ENCODE measurements around the gene C1R.
"Not testable (repeated sequence)": the region's sequence is repeated elsewhere in the genome, so short reads cannot be mapped to it uniquely, and the experiment has no call there.

The C1R gene

DNA sequence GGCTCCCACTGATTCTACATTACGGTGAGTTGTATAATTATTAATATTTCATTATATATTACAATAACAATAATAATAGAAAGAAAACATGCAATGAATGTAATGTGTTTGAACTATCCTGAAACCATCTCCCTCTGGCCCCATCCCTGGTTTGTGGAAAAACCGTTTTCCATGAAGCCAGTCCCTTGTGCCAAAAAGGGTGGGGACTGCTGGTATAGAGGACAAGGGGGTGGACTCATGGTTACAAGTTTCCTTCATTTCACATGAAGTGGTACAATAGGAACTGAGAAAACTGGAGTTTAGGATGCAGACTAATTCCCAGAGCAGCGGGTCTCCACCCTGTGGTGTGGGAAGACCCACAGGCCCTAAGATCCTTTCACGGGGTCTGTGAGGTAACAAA, 19.8 kb upstream of the C1R start:
- TF ChIP-seq, protein P1, sequence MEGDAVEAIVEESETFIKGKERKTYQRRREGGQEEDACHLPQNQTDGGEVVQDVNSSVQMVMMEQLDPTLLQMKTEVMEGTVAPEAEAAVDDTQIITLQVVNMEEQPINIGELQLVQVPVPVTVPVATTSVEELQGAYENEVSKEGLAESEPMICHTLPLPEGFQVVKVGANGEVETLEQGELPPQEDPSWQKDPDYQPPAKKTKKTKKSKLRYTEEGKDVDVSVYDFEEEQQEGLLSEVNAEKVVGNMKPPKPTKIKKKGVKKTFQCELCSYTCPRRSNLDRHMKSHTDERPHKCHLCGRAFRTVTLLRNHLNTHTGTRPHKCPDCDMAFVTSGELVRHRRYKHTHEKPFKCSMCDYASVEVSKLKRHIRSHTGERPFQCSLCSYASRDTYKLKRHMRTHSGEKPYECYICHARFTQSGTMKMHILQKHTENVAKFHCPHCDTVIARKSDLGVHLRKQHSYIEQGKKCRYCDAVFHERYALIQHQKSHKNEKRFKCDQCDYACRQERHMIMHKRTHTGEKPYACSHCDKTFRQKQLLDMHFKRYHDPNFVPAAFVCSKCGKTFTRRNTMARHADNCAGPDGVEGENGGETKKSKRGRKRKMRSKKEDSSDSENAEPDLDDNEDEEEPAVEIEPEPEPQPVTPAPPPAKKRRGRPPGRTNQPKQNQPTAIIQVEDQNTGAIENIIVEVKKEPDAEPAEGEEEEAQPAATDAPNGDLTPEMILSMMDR (IDR thresholded peaks at IDR 0.05; ENCODE audit: low read length, missing control alignments), result no peak
- no peak overlapping the region for H3K4me3 ChIP-seq (replicated peaks; ENCODE audit: low read depth, low read length)
- peak; percentile 35 for DNase-seq (ENCODE audit: low read depth)

DNA sequence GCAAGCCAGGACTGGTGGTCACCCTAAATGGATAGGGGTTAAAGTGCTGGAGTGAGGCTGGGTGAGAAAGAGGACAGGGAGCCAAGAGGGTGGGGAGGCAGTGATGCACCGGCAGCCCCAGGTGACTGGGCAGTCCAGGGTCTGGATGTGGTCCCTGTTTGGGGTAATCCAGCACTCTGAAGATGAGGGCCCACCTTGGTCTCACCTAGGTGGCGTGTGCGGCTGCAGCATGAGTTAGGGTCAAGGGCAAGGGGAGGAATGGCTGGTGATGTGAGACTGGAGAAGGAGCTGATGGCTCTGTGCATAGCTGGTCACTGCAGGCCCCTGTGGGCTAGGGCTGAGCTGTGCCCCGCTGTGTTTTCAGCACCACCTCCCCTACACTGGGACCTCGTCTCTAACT, 18.4 kb upstream of the C1R start:
- no peak overlapping the region for H3K4me3 ChIP-seq (replicated peaks; ENCODE audit: low read depth, low read length)
- TF ChIP-seq, protein P1 (IDR thresholded peaks at IDR 0.05; ENCODE audit: low read length, missing control alignments), result no peak
- DNase-seq (ENCODE audit: low read depth), result no peak

DNA sequence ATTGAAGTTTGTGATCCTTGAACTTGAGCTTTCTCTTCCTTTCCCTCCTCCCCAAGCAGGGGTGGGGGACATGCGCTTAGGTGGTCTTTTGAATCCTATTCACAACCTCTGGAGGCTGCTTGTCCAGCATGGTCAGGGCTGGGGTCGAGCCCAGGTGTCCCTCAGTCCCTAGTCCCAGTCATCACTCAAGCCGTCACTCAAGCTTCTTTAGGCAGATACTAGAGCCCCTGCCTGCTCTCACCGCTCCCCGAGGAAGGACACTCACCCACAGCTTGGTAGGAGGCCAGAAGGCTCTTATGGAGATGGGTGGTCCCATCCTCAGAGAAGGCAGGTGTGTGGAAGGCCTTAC, 17.3 kb upstream of the C1R start:
- TF ChIP-seq, protein P1 (IDR thresholded peaks at IDR 0.05; ENCODE audit: low read length, missing control alignments), result no peak
- peak overlapping the region; percentile 85 for H3K4me3 ChIP-seq (replicated peaks; ENCODE audit: low read depth, low read length)
- no peak for DNase-seq (ENCODE audit: low read depth)

DNA sequence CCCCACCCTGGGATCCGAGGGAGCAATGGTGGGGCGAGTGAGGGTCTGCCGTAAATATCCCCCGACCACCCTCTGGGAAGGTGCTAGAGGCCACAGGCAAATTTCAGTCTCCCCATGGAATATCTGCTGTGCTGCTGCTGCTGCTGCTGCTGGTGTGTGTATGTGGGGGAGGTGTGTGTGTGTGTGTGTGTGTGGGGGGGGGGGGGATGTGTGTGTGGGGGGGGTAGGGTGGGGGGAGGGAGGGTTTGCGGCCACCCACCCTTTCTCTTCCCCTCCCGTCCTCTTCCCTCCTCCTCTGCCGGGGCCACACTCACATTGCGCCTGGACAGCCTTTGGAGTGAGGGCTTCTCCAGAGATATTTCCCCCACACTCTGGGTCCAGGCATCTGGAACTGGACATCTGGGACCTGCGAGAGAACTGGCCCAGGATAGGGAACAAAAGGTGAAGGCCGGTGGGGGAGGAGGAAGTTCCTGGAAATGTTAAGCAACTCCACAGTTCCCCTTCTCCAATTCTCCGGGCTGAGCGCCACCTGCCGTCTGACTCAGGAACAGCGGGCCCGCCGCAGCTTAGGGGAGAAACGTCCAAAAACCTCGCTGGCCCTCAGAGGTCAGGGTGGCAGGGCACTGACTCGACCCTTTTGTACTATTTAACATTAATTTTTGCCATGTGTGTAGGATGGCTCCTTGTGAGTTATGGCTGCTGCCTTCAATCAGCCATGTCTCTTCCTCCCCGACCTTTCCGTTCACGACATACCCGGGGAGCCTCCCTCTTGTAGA, 16.7 kb upstream of the C1R start, which contains the start of gene C1RL:
TSS of gene C1RL (minus strand) at position 419 of the 776 bp plus-strand sequence. CDS start at position 385, 34 bp downstream.
- H3K4me3 ChIP-seq (replicated peaks; ENCODE audit: low read depth, low read length), result peak within 1 kb of the TSS; percentile 85
- peak; percentile 94 for DNase-seq (ENCODE audit: low read depth)
- TF ChIP-seq, protein P1 (IDR thresholded peaks at IDR 0.05; ENCODE audit: low read length, missing control alignments), result peak; percentile 95

DNA sequence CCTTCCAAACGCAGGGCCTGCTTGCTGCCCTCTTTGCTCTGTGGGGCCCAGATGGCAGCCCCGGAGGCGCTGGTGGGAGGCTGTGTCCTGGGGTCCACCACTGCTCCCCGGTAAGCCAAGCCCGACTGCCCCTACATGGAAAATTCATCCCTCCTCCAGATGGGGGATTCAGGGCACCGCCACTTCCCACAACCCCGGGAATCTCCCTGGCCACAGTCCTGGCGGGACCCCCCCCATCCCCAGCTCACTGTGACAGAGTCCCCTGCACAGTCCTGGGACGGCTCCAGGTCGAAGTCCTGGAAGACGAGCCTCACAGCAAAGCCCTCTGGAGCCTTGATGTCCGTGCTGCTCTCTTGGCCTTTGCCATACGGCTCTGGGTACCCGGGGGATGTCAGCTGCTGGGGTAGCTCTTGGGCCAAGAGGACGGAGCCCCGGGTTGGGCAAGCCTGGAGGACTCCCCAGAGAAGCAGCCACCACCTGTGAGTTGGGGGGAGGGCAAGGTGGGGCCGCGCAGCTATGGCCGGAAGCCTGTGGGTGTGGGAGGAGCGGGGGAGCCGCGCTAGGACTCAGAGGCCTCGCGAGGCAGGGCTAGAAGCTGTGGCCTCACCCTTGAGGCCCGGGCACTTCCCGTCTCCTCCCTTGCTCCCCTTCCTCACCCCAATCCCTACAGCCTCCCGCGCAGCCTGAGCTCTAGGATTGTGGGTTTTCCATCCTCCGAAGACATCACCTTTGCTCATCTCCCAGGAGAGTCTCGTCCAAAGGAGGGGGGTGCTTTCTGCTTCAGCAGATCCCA, 16.0 kb upstream of the C1R start:
- TF ChIP-seq, protein P1 (IDR thresholded peaks at IDR 0.05; ENCODE audit: low read length, missing control alignments), result no peak
- DNase-seq (ENCODE audit: low read depth), result peak; percentile 83
- peak overlapping the region; percentile 85 for H3K4me3 ChIP-seq (replicated peaks; ENCODE audit: low read depth, low read length)

DNA sequence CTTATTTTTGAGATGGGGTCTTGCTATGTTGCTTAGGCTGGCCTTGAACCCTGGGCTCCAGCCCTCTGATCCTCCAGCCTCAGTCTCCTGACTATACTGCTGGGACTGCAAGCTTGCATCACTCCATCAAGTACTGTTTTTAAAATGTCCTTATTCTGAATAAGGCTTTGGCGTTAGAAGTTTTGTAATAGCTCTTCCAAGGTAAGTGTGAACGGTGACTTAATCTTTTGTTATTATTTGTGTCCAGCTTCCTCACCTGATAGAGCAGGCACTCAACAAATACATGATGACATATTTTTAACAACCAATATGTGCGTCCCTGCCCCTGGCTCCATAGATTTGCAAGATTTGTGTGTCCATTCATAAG, 15.4 kb upstream of the C1R start:
- DNase-seq (ENCODE audit: low read depth), result peak; percentile 26
- peak overlapping the region; percentile 85 for H3K4me3 ChIP-seq (replicated peaks; ENCODE audit: low read depth, low read length)
- TF ChIP-seq, protein P1 (IDR thresholded peaks at IDR 0.05; ENCODE audit: low read length, missing control alignments), result no peak

DNA sequence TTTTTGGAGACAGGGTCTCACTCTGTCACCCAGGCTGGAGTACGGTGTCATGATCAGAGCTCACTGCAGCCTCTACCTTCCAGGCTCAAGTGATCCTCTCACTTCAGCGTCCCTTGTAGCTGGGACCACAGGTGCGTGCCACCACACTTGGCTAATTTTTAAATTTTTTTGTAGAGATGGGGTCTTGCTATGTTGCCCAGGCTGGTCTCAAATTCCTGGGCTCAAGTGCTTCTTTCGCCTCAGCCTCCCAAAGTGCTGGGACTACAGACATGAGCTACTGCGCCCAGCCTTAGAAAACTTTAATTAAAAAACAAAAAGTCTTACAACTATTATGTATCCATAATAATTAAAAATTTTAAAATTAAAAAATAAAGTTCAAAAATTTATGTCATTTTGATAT, 14.9 kb upstream of the C1R start:
- DNase-seq (ENCODE audit: low read depth), result not testable (repeated sequence)
- peak overlapping the region; percentile 85 for H3K4me3 ChIP-seq (replicated peaks; ENCODE audit: low read depth, low read length)

Measured in fibroblast of pulmonary artery (primary cell).